GM18505 (cell line): ENCODE data around the gene MIPEP.
A peak's percentile ranks its signal among the peaks of the same experiment; 100 is the strongest.
"Not testable (repeated sequence)": the region's sequence is repeated elsewhere in the genome, so short reads cannot be mapped to it uniquely, and the experiment has no call there.

ENCODE experiments used
- ATAC-seq: cut with Tn5 transposase; IDR thresholded peaks from one replicate; pipeline ENCODE4 v1.9.1; 2021; ENCODE audit not compliant: unreplicated experiment
- POLR2A ChIP-seq: IDR thresholded peaks from 4 replicates; pipeline ENCODE4 v1.6.1; 2011; ENCODE audit warnings: borderline replicate concordance; ENCODE audit not compliant: insufficient read depth, insufficient read length; ENCODE audit errors: extremely low read depth

The MIPEP gene

DNA sequence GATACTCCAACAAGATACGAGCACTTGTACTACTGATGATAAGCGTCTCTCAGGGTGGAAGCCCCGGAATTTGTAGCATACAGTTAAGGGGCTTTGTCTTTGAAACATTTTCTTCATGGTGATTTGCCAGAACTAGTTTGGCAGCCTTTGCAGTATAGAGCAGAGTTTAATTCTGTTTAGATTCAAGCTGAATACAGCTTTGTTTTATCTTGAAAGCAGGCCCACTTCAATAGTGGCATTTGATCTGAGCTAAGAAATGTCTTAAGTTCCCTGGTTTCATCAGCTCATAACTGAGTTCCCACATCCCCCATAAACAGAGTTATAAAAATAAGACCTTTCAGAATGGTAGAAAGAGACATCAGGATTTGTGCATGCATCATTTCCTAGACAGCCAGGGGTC is 125.9 kb downstream of the MIPEP start:
- no peak for ATAC-seq

DNA sequence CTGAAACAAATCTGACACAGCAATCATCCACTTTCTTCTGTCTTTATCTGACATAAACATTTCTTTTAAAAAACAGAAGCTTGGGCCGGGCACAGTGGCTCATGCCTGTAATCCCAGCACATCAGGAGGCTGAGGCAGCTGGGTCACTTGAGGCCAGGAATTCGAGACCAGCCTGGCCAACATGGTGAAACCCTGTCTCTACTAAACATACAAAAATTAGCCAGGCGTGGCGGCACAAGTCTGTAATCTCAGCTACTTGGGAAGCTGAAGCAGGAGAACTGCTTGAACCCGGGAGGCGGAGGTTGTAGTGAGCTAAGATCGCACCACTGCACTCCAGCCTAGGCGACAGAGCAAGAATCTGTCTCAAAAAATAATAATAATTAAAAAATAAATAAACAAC is 127.4 kb downstream of the MIPEP start:
- not testable (repeated sequence) for ATAC-seq

More for the DNA sequence above, 125.9 kb downstream of the MIPEP start:
- TF ChIP-seq POLR2A: no peak

DNA sequence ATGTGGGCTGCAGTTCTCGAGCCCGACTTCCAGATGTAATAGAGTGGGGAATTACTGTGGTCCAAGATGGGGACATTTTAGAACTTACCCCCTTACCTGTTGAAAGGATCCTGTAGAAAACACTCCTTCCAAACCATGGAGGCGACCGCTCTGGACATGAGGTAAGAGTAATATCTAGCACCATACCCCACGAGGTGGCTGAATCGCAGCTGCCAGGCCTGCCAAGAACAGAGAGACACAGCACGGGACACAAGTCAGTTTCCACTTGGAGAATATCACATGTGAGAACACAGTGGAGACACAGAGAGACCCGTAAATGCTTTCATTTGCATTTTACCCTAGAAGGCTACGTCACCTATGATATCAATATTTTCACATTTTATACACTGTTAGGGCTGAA is 129.2 kb downstream of the MIPEP start:
- no peak for ATAC-seq

DNA sequence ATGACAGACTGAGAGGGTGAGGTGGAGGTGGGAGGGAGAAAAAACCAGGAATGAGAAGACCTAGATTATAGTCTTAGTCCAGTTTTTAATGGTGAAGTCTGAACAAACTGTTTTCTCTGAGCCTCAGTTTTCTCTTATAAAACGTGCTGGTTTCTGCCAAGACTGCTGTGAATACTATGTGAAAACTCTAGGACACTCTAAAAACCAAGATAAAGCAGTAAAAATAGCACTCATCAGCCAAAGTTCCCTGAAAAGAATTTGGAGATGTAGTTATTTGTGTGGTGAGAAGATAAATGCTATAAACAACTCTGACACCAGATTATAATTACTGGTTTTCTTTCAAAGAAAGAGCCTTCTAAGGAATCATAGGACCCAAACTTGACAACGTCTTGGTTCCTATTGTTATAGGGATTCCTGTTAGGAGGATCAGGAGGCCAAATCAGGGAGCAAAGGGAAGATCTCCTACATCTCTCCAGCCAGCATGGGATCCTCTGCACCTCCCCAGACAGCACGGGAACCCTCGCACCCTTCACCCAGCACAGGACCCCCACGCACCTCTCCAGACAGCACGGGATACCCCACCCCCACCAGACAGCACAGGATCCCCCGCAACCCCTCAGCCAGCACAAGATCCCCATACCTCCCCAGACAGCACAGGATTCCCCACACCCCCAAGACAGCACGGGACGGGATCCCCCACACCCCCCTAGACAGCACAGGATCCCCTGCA is 130.2 kb downstream of the MIPEP start:
- ATAC-seq: no peak

More for the DNA sequence above, 129.2 kb downstream of the MIPEP start:
- TF ChIP-seq POLR2A: no peak

DNA sequence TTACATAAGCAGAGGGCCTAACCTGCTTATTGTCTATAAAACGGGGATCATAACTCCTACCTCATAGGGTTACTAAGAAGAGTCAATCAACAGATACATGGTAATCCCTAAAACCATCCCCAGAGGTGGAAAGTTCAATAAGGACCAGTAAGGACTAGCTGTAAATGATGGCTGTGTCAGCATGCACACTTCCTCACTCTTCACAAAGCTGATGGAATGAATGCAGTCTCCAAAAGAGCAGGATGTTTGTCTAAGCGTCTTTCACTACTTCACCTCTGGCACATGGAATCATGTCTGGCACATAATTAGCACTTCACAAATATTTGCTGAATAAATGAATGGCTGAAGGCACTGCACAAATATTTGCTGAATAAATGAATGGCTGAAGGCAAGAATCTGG is 134.2 kb downstream of the MIPEP start:
- TF ChIP-seq POLR2A: no peak
- ATAC-seq: no peak

More for the DNA sequence above, 130.2 kb downstream of the MIPEP start:
- TF ChIP-seq POLR2A: no peak

DNA sequence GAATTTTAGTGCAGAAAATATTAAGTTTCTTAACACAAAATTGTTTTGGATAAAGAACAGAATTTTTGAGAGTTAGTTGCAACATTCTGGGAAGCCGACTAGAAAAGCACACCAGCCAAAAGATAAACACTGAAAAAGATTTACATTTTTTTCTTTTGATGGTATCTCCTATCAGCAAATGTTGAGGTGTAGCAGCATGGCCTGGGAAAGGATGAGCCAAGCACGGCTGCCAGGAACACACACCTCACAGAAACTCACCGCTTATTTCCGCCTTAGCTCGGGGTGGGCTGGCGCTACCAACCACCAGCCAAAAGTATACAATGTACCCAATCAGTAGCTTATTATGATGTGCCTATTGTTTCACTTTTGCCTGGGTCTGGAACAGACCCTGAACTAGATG is 134.7 kb downstream of the MIPEP start:
- no peak for ATAC-seq
- TF ChIP-seq POLR2A: no peak

DNA sequence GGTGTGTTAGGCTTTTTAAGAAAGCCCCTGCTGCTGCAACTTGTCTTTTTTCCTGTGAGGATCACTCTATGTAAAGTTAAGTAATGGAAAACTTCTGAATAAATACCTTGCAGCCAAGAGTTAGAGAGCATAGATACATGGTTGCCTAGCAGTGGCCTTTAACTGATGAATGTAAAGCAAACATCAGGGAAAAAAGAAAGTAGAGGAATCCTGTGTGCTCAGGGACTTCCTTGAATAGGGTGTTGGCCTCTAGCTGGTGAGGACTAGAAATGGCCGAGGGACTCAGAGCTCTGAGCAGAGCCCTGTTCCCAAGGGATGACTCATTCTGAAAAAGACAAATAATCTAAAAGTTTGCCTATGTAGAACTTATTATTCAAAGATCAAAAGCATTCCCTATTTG is 135.7 kb downstream of the MIPEP start:
- no peak for ATAC-seq
- no peak for TF ChIP-seq POLR2A

DNA sequence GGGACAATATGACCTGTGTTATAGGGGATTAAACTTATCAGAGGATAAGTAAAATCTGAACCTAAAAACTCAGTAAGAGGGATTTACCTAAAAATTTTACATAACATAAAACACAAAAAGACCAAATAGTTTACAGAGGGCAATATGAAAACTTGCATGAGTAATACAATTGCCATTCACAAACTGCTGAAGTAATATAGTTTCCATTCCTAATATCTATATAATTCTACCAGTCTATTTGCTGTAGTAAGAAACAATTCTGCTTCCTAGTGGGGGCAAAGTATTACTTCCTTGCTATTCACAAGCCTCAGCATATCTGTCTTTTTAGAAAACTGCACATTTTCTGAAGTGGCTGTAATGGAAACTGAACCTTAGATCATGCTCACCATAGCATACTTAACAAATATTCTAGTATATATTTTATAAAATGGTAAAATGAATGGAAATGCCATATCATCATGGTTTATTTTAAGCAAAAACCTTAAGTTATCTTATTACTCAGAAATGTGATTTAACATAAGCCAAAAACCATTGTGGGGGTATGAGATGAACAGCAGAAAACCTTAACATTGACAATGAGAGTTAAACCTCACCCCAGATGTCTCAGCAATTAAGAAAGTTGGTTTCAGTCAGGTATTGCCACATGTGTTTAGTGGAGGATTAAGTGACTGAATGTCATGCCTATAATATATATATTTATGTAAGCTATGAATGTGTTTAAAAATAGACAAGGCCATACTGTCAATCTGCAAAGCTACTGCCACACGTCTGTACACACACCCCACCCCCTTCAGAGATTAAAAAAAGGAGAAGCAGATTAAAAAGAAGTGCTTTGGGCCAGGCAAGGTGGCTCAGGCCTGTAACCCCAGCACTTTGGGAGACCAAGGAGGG is 136.8 kb downstream of the MIPEP start:
- no peak for TF ChIP-seq POLR2A
- ATAC-seq: peak; percentile 70

DNA sequence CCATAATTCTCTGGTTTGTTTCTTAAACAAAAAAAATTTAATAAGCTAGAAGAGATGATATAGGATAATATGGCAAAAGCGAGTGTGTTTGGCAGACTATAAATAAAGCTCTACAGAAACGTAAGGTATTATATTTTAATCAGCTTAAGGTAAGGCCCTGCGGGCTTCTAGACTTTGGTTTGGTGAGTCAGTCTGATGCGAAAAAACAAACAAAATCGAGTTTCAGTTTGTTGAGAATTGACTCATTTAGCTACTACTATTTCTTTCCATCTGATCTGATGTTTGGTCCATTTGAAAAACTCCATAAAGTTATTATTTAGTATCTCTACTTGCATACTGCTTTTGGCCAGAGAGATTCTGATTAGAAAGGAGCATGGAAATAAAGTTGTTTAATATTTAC is 138.0 kb downstream of the MIPEP start:
- peak; percentile 42 for ATAC-seq
- TF ChIP-seq POLR2A: no peak

DNA sequence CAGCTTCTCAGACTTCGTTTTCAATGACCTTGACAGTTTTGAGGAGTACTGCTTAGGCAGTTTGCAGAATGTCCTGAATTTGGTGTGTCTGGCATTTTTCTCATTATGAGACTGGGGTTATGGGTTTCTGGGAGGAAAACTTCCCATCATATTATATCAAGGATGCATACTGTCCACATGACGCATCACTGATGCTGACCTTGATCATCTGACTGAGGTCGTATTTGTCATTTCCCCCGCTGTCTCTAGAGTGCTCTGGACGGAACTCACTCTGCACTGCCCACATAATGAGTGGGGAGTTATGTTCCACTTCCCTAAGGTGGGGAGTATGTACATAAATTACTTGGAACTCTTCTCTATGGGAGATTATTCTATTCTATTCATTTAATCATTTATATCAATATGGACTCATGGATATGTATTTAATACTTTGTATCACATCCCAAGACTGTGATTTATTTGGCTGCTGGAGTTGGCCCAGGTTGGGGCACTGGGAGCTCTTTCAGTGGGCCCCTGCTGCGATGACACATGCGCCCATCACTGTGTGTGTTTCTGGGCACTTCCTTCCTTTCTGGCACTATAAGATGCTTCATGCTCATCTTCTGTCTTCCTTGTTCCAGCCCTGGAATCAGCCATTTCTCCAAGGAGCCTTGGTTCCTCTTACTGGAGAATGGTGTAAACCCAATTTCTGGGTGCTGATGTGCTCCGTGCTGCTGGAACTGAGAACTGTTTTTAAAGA is 138.6 kb downstream of the MIPEP start:
- no peak for ATAC-seq
- TF ChIP-seq POLR2A: no peak

DNA sequence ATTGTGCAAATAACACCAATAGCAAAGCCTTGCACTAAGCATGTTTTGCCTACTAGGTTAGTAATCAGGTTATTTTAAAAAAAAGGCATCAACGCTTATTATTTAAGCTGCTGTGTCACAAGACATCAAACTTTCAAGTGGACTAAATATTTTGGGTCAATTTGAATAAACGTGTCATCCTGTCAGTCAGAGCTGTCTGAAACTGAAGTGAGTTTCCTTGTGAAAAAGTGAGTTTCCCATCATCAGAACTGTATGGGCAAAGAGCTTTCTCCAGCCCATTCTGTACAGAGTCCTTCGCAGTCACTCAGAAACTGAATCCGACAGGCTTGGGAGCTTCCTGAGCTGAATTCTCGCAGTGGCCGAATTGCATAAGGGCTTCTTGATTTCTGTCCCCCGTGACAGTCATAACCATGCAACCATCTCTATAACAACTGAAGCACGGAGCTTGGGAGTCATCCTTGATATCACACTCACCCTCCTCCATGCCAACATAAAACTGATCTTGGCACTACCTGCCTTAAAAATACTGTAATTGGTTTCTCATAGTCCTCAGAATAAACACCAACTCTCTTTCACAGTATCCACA is 139.8 kb downstream of the MIPEP start:
- ATAC-seq: no peak
- no peak for TF ChIP-seq POLR2A

DNA sequence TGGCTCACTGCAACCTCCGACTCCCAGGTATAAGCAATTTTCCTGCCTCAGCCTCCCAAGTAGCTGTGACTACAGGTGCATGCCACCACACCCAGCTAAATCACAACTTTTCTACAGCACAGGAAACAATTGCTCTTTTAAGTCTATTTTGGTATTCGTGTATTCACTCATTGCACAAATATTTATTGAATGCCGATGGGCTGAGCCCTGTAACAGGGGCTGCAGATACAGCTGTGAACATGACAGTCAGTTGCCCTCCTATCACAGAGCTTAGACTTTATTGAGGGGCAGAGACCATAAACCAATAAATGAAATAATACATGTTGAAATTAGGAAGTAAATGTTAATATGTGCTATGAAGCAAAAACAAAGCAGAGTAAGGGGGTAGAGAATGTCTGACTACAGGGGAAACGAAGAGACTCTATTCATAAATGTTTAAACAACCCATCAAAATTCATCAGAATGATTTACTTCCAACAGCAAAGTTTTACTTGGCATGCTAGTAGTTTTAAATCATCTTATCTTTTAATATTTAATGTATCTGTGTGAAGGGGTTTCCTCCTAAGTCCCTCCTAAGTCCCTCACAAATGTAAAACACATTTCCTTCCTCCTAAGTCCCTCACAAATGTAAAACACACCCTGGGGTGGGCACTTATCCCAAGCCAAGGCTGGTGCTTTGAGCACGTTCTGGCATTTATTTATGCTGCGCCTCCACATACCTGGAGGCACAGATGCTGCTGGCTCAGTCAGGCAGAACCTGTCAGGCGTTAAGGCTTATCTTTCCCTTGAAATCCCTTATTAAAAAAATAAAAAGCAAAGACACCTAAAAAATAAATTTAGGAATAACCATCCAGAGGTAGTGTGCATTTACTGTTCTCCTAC is 140.8 kb downstream of the MIPEP start:
- no peak for TF ChIP-seq POLR2A
- ATAC-seq: no peak

DNA sequence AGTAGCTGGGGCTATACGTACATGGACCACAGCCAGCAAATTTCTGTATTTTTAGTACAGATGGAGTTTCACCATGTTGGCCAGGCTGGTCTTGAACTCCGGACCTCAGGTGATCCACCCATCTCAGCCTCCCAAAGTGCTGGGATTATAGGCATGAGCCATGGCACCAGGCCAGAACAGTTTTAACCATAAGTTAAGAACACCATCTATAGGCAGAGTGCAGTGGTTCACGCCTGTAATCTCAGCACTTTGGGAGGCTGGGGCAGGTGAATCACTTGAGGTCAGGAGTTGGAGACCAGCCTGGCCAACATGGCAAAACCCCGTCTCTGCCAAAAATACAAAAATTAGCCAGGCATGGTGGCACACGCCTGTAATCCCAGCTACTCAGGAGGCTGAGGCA is 143.1 kb downstream of the MIPEP start:
- ATAC-seq: not testable (repeated sequence)
